ENCODE measurements around the gene RALGAPA2. TPM values are rescaled to one million over a fixed set of nuclear protein-coding genes. Genes with fewer than 3 reads are reported as not detected.

Gene RALGAPA2
- total RNA-seq, 1 experiment from 2014 or later = 13.4 TPM

- H3K9me3 ChIP-seq (ENCODE audit: control insufficient read depth, insufficient read depth, low read depth, low read length) = no peaks in the 10 kb centered on the region
- intact Hi-C loops (cut with micrococcal nuclease; ENCODE audit: unreplicated experiment) (no loop called here), in situ Hi-C loops (cut with HindIII; ENCODE audit: low pct_unique_long_range_greater_than_20kb, low sequenced_read_pairs) (no loop called here)
- no peak overlapping the region for H3K27ac ChIP-seq (ENCODE audit: low read length)
- H3K4me1 ChIP-seq (ENCODE audit: control insufficient read depth, insufficient read depth, low read length) = no peaks in the 10 kb centered on the region
- ChIA-PET CTCF (no interaction called here), POLR2A (no interaction called here)
- no TSS peak for BruUV-seq (replicated peaks)
- ATAC-seq (no peak), DNase-seq (ENCODE audit: low read depth, low spot score) (no peak)
- H3K4me3 ChIP-seq (ENCODE audit: low read depth in 2 of 2, low read length in 2 of 2) = no peak overlapping the region
- no peaks in the 10 kb centered on the region for H3K27me3 ChIP-seq (ENCODE audit: control insufficient read depth, insufficient read depth, low read length)
- TF ChIP-seq SIN3A (IDR thresholded peaks at IDR 0.05; ENCODE audit: borderline replicate concordance, insufficient read depth, low read depth, low read length) (no peak), CTCF (IDR thresholded peaks at IDR 0.05) (no peak), TCF7L2 (IDR thresholded peaks at IDR 0.05; ENCODE audit: low read depth, low read length) (no peak)
- no peaks in the 10 kb centered on the region for H3K36me3 ChIP-seq (ENCODE audit: control insufficient read depth, insufficient read depth, low read length)
Measured at GRCh38 chr20:20517296-20517695, 195.1 kb downstream of the RALGAPA2 start.

- no peaks in the 10 kb centered on the region for H3K36me3 ChIP-seq (ENCODE audit: control insufficient read depth, insufficient read depth, low read length)
- H3K4me1 ChIP-seq (ENCODE audit: control insufficient read depth, insufficient read depth, low read length) = no peaks in the 10 kb centered on the region
- intact Hi-C loops (cut with micrococcal nuclease; ENCODE audit: unreplicated experiment) = no loop called here
- CTCF ChIA-PET = no interaction called here
- no peaks in the 10 kb centered on the region for H3K9me3 ChIP-seq (ENCODE audit: control insufficient read depth, insufficient read depth, low read depth, low read length)
- H3K4me3 ChIP-seq (ENCODE audit: low read depth in 2 of 2, low read length in 2 of 2) = no peak overlapping the region
- BruUV-seq (replicated peaks) = no TSS peak
- in situ Hi-C loops (cut with HindIII; ENCODE audit: low pct_unique_long_range_greater_than_20kb, low sequenced_read_pairs) = no loop called here
- POLR2A ChIA-PET = no interaction called here
- no peak for ATAC-seq
- no peak for TF ChIP-seq SIN3A (IDR thresholded peaks at IDR 0.05; ENCODE audit: borderline replicate concordance, insufficient read depth, low read depth, low read length)
- no peak for TF ChIP-seq POLR2AphosphoS5 (IDR thresholded peaks at IDR 0.05; ENCODE audit: low read depth, low read length)
- no peak for TF ChIP-seq CTCF (IDR thresholded peaks at IDR 0.05)
- TF ChIP-seq REST (IDR thresholded peaks at IDR 0.05; ENCODE audit: insufficient read depth in 1 of 2, low read depth in 2 of 2, low read length in 1 of 2) = no peak
- TF ChIP-seq TCF7L2 (IDR thresholded peaks at IDR 0.05; ENCODE audit: low read depth, low read length) = no peak
- no peak overlapping the region for H3K27ac ChIP-seq (ENCODE audit: low read length)
- H3K27me3 ChIP-seq (ENCODE audit: control insufficient read depth, insufficient read depth, low read length) = no peaks in the 10 kb centered on the region
- no peak for DNase-seq (ENCODE audit: low read depth, low spot score)
Measured at GRCh38 chr20:20513720-20514119, 198.7 kb downstream of the RALGAPA2 start.

Data from Panc1 (cell line).